Naive thymus-derived CD4-positive, alpha-beta T cell (primary cell): ENCODE data around the gene H6PD. TPM values are rescaled to one million over a fixed set of nuclear protein-coding genes. Genes with fewer than 3 reads are reported as not detected.

ENCODE experiments used
- polyA plus RNA-seq, 2 donors: library from polyadenylated mRNA; unstranded; fragments of 300-500 nt; fragmentation: Illumina TruSeq; gene quantifications; one replicate each; pipeline ENCODE4 v1.2.3, GENCODE V29; 2021
- total RNA-seq, 6 experiments: library from RNA in 5 of 6; stranded (reverse) in 5 of 6; gene quantifications; 1 replicate in 5 of 6; 2 replicates in 1 of 6; pipeline ENCODE4 v1.2.3 and lab custom pipeline; 2021 to 2026

The H6PD gene
- total and polyA plus RNA-seq, 7 experiments from 2014 or later = 12.1 to 27.6 (median 19.3) TPM

Other genes starting within 250 kb of the H6PD start
- not detected for gene SLC2A7, start 208.4 kb upstream of the H6PD start, total RNA-seq
- under 1 TPM in 1 of 2 donors, not detected in 1; 0.19 TPM for gene SLC2A7, start 208.4 kb upstream of the H6PD start, polyA plus RNA-seq
- 1 to 10 TPM in 1 of 5 experiments, under 1 TPM in 3, not detected in 1; 0.08 to 1.1 (median 0.14) TPM for gene SLC2A5, start 165.1 kb upstream of the H6PD start, total RNA-seq
- not detected for gene SLC2A5, start 165.1 kb upstream of the H6PD start, polyA plus RNA-seq
- gene GPR157, start 105.7 kb upstream of the H6PD start, total RNA-seq = 10 to 100 TPM in 2 of 5 experiments, 1 to 10 TPM in 3; 4.0 to 14.1 (median 5.9) TPM
- gene GPR157, start 105.7 kb upstream of the H6PD start, polyA plus RNA-seq = 1 to 10 TPM; 1.4 to 2.0 TPM
- gene SPSB1, start 58.1 kb downstream of the H6PD start, total RNA-seq = 10 to 100 TPM in 1 of 5 experiments, 1 to 10 TPM in 4; 1.8 to 10.3 (median 1.9) TPM
- gene SPSB1, start 58.1 kb downstream of the H6PD start, polyA plus RNA-seq = 1 to 10 TPM; 1.4 to 2.8 TPM